ENCODE results near the gene CHCHD2. TPM values are rescaled to one million over a fixed set of nuclear protein-coding genes. Genes with fewer than 3 reads are reported as not detected.
"Not testable (repeated sequence)": the region's sequence is repeated elsewhere in the genome, so short reads cannot be mapped to it uniquely, and the experiment has no call there.

CHCHD2 gene
- total RNA-seq, 1 donor from 2014 or later: 309 TPM

GRCh38 chr7:56092789-56093531 lies 13.3 kb downstream of the CHCHD2 start, which contains the start of gene PHKG1:
TSS of gene PHKG1 (minus strand) at chr7:56092952. CDS start at chr7:56088941, 4,011 bp downstream.
- no peak within 1 kb of the TSS for H3K4me3 Mint-ChIP-seq
- intact Hi-C loops (cut with micrococcal nuclease): no loop called here
- no peaks in the 10 kb centered on the region for H3K4me1 Mint-ChIP-seq
- H3K27me3 Mint-ChIP-seq: no peaks in the 10 kb centered on the region
- ChIA-PET POLR2A (interaction anchor here (0.6 kb wide), 1 partner anchor 17 kb away, joined by 3 read pairs; no protein-coding TSS in a partner anchor), CTCF (no interaction called here)
- H3K36me3 Mint-ChIP-seq (ENCODE audit: low read depth): peaks cover 14% of the 10 kb centered on the region
- peak within 1 kb of the TSS; percentile 18 for H3K27ac Mint-ChIP-seq
- no peak for DNase-seq
- no peak for ATAC-seq (ENCODE audit: low read depth)
- no peaks in the 10 kb centered on the region for H3K9me3 Mint-ChIP-seq
- TF ChIP-seq, protein P1, sequence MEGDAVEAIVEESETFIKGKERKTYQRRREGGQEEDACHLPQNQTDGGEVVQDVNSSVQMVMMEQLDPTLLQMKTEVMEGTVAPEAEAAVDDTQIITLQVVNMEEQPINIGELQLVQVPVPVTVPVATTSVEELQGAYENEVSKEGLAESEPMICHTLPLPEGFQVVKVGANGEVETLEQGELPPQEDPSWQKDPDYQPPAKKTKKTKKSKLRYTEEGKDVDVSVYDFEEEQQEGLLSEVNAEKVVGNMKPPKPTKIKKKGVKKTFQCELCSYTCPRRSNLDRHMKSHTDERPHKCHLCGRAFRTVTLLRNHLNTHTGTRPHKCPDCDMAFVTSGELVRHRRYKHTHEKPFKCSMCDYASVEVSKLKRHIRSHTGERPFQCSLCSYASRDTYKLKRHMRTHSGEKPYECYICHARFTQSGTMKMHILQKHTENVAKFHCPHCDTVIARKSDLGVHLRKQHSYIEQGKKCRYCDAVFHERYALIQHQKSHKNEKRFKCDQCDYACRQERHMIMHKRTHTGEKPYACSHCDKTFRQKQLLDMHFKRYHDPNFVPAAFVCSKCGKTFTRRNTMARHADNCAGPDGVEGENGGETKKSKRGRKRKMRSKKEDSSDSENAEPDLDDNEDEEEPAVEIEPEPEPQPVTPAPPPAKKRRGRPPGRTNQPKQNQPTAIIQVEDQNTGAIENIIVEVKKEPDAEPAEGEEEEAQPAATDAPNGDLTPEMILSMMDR (IDR thresholded peaks at IDR 0.05): no peak

- DNase-seq; H3K27ac Mint-ChIP-seq; H3K4me1 Mint-ChIP-seq; ATAC-seq (ENCODE audit: low read depth); intact Hi-C loops (cut with micrococcal nuclease); H3K27me3 Mint-ChIP-seq; H3K4me3 Mint-ChIP-seq; H3K9me3 Mint-ChIP-seq; CTCF ChIA-PET: not testable (repeated sequence)
- POLR2A ChIA-PET: interaction anchor here (0.6 to 1.0 kb wide), 2 partner anchors 14 to 17 kb away, joined by 3 read pairs; partner anchors contain the start of gene CHCHD2
- H3K36me3 Mint-ChIP-seq (ENCODE audit: low read depth): peaks cover 14% of the 10 kb centered on the region
Measured at GRCh38 chr7:56092388-56092787, 13.9 kb downstream of the CHCHD2 start.

GRCh38 chr7:56091591-56091990 lies 14.7 kb downstream of the CHCHD2 start:
- ChIA-PET CTCF (no interaction called here), POLR2A (interaction anchor here (1.0 to 1.3 kb wide), 2 partner anchors 15 to 40 kb away, joined by 3 read pairs; partner anchors contain the start of genes CCT6A, CHCHD2 and PSPH)
- ATAC-seq (ENCODE audit: low read depth) (no peak), DNase-seq (no peak)
- Mint-ChIP-seq H3K4me1 (no peaks in the 10 kb centered on the region), H3K4me3 (no peak overlapping the region), H3K27ac (peak overlapping the region; percentile 18), H3K36me3 (ENCODE audit: low read depth) (peaks cover 14% of the 10 kb centered on the region), H3K9me3 (no peaks in the 10 kb centered on the region), H3K27me3 (no peaks in the 10 kb centered on the region)
- TF ChIP-seq, protein P1 (IDR thresholded peaks at IDR 0.05): no peak
- intact Hi-C loops (cut with micrococcal nuclease): no loop called here

- Mint-ChIP-seq H3K36me3 (ENCODE audit: low read depth) (peaks cover 23% of the 10 kb centered on the region), H3K9me3 (no peaks in the 10 kb centered on the region), H3K4me3 (no peak overlapping the region), H3K27ac (no peak overlapping the region), H3K27me3 (no peaks in the 10 kb centered on the region), H3K4me1 (no peaks in the 10 kb centered on the region)
- intact Hi-C loops (cut with micrococcal nuclease): no loop called here
- TF ChIP-seq, protein P1 (IDR thresholded peaks at IDR 0.05): no peak
- DNase-seq: no peak
- POLR2A ChIA-PET: no interaction called here
- no peak for ATAC-seq (ENCODE audit: low read depth)
- CTCF ChIA-PET: no interaction called here
Measured at GRCh38 chr7:56087445-56087844, 18.8 kb downstream of the CHCHD2 start.

GRCh38 chr7:56086761-56087160 lies 19.5 kb downstream of the CHCHD2 start:
- Mint-ChIP-seq H3K9me3 (no peaks in the 10 kb centered on the region), H3K4me1 (no peaks in the 10 kb centered on the region), H3K27me3 (no peaks in the 10 kb centered on the region), H3K36me3 (ENCODE audit: low read depth) (peaks cover 27% of the 10 kb centered on the region), H3K27ac (no peak overlapping the region), H3K4me3 (no peak overlapping the region)
- ChIA-PET POLR2A (no interaction called here), CTCF (no interaction called here)
- DNase-seq (no peak), ATAC-seq (ENCODE audit: low read depth) (no peak)
- intact Hi-C loops (cut with micrococcal nuclease): no loop called here
- TF ChIP-seq, protein P1 (IDR thresholded peaks at IDR 0.05): no peak
